GM12891 (cell line): ENCODE measurements around the gene ZNF576.
"Not testable (repeated sequence)": the region's sequence is repeated elsewhere in the genome, so short reads cannot be mapped to it uniquely, and the experiment has no call there.

Experiments
- DNase-seq: peaks from one replicate; pipeline ENCODE4 v3.0.0; 2011; ENCODE audit warnings: low spot score; ENCODE audit not compliant: insufficient read length
- FAIRE-seq: peaks from 2 replicates; lab custom pipeline; 2011; peaks lifted over from hg19 to GRCh38; lab: Jason Lieb, UNC
- PAX5 ChIP-seq: IDR thresholded peaks from 2 replicates; pipeline ENCODE4 v1.6.1; 2011; ENCODE audit warnings: low read length, moderate library complexity, mild to moderate bottlenecking; ENCODE audit not compliant: insufficient read depth, severe bottlenecking
- POLR2A ChIP-seq: IDR thresholded peaks from 2 replicates; pipeline ENCODE4 v1.6.1; 2011; ENCODE audit warnings: low read depth, low read length, control low read depth
- POLR2AphosphoS5 ChIP-seq: IDR thresholded peaks from 2 replicates; pipeline ENCODE4 v1.6.1; 2011; ENCODE audit warnings: low read depth, low read length, control low read depth
- POU2F2 ChIP-seq: IDR thresholded peaks from 2 replicates; pipeline ENCODE4 v1.6.1; 2011; ENCODE audit warnings: low read depth, mild to moderate bottlenecking, control low read depth, low read length, moderate library complexity
- SPI1 ChIP-seq: IDR thresholded peaks from 2 replicates; pipeline ENCODE4 v1.6.1; 2011; ENCODE audit warnings: low read depth, low read length, control low read depth
- TAF1 ChIP-seq: IDR thresholded peaks from 2 replicates; pipeline ENCODE4 v1.6.1; 2011; ENCODE audit warnings: low read depth, low read length, control low read depth

Gene ZNF576

DNA sequence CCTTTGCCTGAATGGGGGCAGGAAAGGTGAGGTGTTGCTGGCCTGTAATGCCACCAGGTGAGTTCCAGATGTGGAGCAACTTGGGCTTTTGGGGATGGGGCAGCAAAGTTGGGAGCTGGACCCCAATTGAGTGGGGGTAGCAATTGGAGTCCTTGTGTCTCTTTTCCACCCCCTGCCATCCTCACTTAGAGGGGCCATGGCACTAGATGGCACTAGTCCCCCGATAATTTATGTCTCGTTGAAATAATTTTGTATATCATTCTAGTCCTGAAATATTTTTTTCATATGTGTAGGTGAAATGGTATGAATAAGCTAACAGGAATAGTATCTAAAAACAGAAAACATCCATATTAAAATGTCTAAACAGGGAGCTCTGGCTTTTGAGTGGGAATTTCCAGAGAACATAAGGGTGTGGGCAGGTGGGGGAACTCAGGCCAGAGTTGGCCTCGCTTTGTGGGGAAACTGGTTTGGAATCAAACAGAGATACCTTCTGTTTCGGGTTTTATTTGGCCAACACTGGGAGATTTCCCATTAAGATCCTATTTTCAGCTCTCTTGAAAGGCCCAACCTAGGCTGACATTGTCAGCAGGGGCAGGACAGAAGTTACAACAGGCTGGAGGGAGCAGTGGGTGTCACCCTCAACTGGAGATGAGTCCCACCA, 3.4 kb downstream of the ZNF576 start:
- FAIRE-seq, result no peak

GRCh38 chr19:43600326-43600725, 3.9 kb downstream of the ZNF576 start:
- not testable (repeated sequence) for DNase-seq

More for the DNA sequence above, 3.4 kb downstream of the ZNF576 start:
- no peak for TF ChIP-seq PAX5
- TF ChIP-seq POLR2AphosphoS5, result no peak
- no peak for TF ChIP-seq SPI1
- no peak for TF ChIP-seq POLR2A
- TF ChIP-seq POU2F2, result no peak
- no peak for TF ChIP-seq TAF1
- DNase-seq, result no peak

GRCh38 chr19:43605875-43606568, 9.6 kb downstream of the ZNF576 start:
- FAIRE-seq, result no peak
- no peak for DNase-seq
- TF ChIP-seq POLR2A (no peak), POLR2AphosphoS5 (no peak), POU2F2 (no peak), TAF1 (no peak), PAX5 (no peak), SPI1 (no peak)

More at GRCh38 chr19:43600326-43600725, 3.9 kb downstream of the ZNF576 start:
- not testable (repeated sequence) for FAIRE-seq

DNA sequence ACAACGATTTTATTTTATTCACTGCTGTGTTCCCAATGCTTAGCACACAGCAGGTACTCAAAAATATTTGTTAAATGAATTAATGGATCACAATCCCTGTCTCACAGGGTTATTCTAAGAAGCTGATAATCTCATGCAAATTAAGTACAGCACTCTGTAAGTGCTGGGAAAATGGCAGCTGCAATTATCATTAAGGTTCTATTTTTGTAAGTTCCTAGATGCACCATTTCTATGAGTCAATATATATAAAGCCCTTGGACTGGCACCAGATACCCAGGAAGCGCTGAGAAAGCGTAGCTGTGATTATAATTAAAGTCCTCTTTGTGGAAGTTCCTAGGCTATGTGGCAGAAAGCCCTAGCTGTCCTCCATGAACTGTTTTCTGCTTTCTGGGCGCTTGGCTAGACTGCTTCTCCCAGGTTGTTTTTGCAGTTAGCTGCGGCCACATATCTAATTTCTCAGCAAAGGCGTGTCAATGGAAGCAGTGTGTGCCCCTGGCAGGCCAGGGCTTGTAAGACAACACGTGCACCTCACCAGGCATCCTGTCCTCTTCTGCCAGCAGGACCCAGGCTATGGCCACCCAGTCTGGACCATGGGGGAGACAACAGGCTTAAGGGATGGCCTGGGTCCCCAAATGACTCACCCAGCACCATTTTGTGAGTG, 10.3 kb downstream of the ZNF576 start:
- DNase-seq, result no peak
- peak; percentile 57 for FAIRE-seq
- TF ChIP-seq POU2F2 (no peak), SPI1 (no peak), POLR2A (no peak), TAF1 (no peak), PAX5 (no peak), POLR2AphosphoS5 (no peak)

- FAIRE-seq (no peak), DNase-seq (no peak)
- no peak for TF ChIP-seq PAX5
- TF ChIP-seq POLR2AphosphoS5, result no peak
- no peak for TF ChIP-seq POLR2A
- no peak for TF ChIP-seq SPI1
- TF ChIP-seq TAF1, result no peak
- TF ChIP-seq POU2F2, result no peak
Measured at GRCh38 chr19:43607238-43608205, 11.1 kb downstream of the ZNF576 start.

DNA sequence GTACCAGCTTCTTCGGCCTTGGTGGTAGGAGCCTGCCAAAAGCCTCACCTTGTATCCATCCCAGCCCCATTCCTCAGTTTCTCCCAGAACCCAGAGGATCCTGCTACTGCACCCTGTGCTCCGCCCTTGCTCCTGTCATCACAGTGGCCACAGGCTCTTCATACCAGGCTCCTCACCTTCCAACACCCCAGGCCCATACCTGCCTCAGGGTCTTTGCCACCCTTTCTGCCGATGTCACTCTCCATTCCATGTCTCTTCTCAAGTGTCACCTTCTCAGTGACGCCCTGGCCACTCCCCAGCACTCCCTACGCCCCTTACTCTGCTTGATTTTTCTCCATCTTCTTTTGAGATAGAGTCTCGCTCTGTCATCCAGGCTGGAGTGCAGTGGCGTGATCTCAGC, 13.5 kb downstream of the ZNF576 start:
- no peak for TF ChIP-seq TAF1
- no peak for TF ChIP-seq POU2F2
- TF ChIP-seq SPI1, result no peak
- no peak for TF ChIP-seq POLR2AphosphoS5
- no peak for TF ChIP-seq PAX5
- no peak for TF ChIP-seq POLR2A
- DNase-seq (no peak), FAIRE-seq (no peak)

DNA sequence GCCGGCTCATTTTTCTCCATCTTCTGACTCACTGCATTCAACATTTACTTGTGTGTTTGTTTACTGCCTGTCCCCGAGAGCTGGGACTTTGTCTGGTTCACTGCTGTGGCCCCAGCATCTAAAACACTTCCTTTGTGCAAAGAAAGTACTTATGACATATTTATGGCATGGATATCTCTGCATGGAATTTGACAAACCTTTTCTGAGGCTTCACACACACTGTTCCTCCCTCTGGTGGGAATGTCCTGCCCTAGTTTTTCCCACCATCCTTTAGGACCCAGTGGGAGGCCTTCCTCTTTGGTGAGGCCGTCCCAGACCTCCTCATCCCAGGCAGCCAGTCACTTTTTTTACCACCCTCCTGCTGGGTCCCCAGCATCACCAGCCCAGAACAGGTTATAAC, 14.1 kb downstream of the ZNF576 start:
- no peak for FAIRE-seq
- DNase-seq, result no peak
- TF ChIP-seq TAF1, result no peak
- no peak for TF ChIP-seq SPI1
- no peak for TF ChIP-seq POU2F2
- TF ChIP-seq POLR2A, result no peak
- TF ChIP-seq PAX5, result no peak
- no peak for TF ChIP-seq POLR2AphosphoS5

GRCh38 chr19:43611788-43612187, 15.4 kb downstream of the ZNF576 start, which contains the start of gene SRRM5:
Gene SRRM5 (plus strand): TSS chr19:43612088. CDS start chr19:43612122, 34 bp downstream.
- FAIRE-seq (no peak), DNase-seq (no peak)
- no peak for TF ChIP-seq SPI1
- no peak for TF ChIP-seq POLR2A
- no peak for TF ChIP-seq POU2F2
- TF ChIP-seq POLR2AphosphoS5, result no peak
- TF ChIP-seq PAX5, result no peak
- TF ChIP-seq TAF1, result no peak

DNA sequence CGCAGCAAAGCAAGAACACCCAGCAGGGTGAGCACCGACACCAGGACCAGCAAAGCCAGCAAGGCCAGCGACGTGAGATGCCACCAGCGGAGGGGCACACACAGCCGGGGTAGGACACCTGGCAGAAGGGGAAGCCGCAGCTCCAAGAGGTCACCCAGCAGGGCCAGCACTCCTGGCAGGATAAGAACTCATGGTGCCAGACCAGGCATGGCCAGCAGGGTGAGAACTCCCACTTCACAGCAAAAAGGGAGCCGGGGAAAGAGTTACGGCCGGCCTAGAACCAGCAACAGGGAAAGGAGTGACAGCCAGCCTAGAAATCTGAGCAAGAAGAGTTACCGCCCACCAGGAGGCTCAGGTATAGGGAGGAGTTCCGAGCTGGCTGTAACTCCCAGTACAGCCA, 16.0 kb downstream of the ZNF576 start:
- TF ChIP-seq POU2F2, result no peak
- TF ChIP-seq SPI1, result no peak
- no peak for TF ChIP-seq PAX5
- TF ChIP-seq POLR2A, result no peak
- no peak for TF ChIP-seq TAF1
- TF ChIP-seq POLR2AphosphoS5, result no peak
- no peak for FAIRE-seq

More for the DNA sequence above, 16.0 kb downstream of the ZNF576 start:
- no peak for DNase-seq
